Activated CD4-positive, alpha-beta T cell treated with anti-CD3 and anti-CD28 coated beads for 1 hour (primary cell): ENCODE measurements around the gene ERCC3.
A peak's percentile ranks its signal among the peaks of the same experiment; 100 is the strongest.

ENCODE experiments used
- DNase-seq: peaks from one replicate; pipeline ENCODE4 v3.0.0-alpha.2; 2020

ERCC3 gene

GRCh38 chr2:127293748-127294562, at the start of gene ERCC3:
Gene ERCC3 (minus strand): TSS chr2:127294144. CDS start chr2:127294081, 63 bp downstream.
- peak; percentile 63 for DNase-seq

- DNase-seq, result no peak
These were observed 49.3 kb upstream of the ERCC3 start for GRCh38 chr2:127343277-127343676.

GRCh38 chr2:127342101-127342500, 48.2 kb upstream of the ERCC3 start:
- no peak for DNase-seq

- no peak for DNase-seq
These were observed 38.4 kb upstream of the ERCC3 start for GRCh38 chr2:127332335-127332734.

GRCh38 chr2:127330753-127331152, 36.8 kb upstream of the ERCC3 start:
- DNase-seq, result no peak

GRCh38 chr2:127326289-127326945, 32.5 kb upstream of the ERCC3 start:
- DNase-seq, result no peak

GRCh38 chr2:127324635-127325034, 30.7 kb upstream of the ERCC3 start:
- DNase-seq, result no peak

- no peak for DNase-seq
These were observed 27.4 kb upstream of the ERCC3 start for GRCh38 chr2:127321303-127321702.

GRCh38 chr2:127320586-127321275, 26.8 kb upstream of the ERCC3 start:
- DNase-seq, result no peak

- no peak for DNase-seq
These were observed 26.1 kb upstream of the ERCC3 start for GRCh38 chr2:127320067-127320466.

- no peak for DNase-seq
These were observed 20.4 kb upstream of the ERCC3 start for GRCh38 chr2:127314193-127314988.

GRCh38 chr2:127313406-127313805, 19.5 kb upstream of the ERCC3 start:
- no peak for DNase-seq

GRCh38 chr2:127310980-127311379, 17.0 kb upstream of the ERCC3 start:
- DNase-seq, result no peak

GRCh38 chr2:127309468-127309867, 15.5 kb upstream of the ERCC3 start:
- DNase-seq, result no peak

GRCh38 chr2:127308586-127309138, 14.7 kb upstream of the ERCC3 start:
- DNase-seq, result no peak

- no peak for DNase-seq
These were observed 12.1 kb upstream of the ERCC3 start for GRCh38 chr2:127305990-127306585.

- no peak for DNase-seq
These were observed 8.2 kb upstream of the ERCC3 start for GRCh38 chr2:127302168-127302567.

GRCh38 chr2:127293386-127293747, 577 bp downstream of the ERCC3 start:
- DNase-seq, result no peak

GRCh38 chr2:127288274-127288673, 5.7 kb downstream of the ERCC3 start:
- no peak for DNase-seq

- DNase-seq, result no peak
These were observed 10.7 kb downstream of the ERCC3 start for GRCh38 chr2:127283275-127283674.

GRCh38 chr2:127280693-127281092, 13.3 kb downstream of the ERCC3 start:
- DNase-seq, result no peak

GRCh38 chr2:127279781-127280180, 14.2 kb downstream of the ERCC3 start:
- DNase-seq, result no peak
